A549 (cell line): ENCODE data around the gene MED26. TPM values are rescaled to one million over a fixed set of nuclear protein-coding genes. Genes with fewer than 3 reads are reported as not detected.

ENCODE experiments used
- ATAC-seq, 2 experiments: fragments of 200-7000 bp in 1 of 2; fragments of >200 bp in 1 of 2; cut with Nextera tagmentation in 1 of 2; cut with Tn5 transposase in 1 of 2; 3 replicates each; pipeline versions ENCODE4 v1.8.0 to v1.9.1; 2018 to 2020; ENCODE audit warnings: mild to moderate bottlenecking in 1 of 2, moderate library complexity in 1 of 2
- CTCF ChIA-PET: fragments of 300-600 bp; sonication (Branson Sonifier 250); formaldehyde crosslinking; extraction: SDS; loops from one replicate; lab custom pipeline; 2021; ENCODE audit warnings: antibody characterized with exemption, inconsistent platforms; lab: Yijun Ruan, JAX
- POLR2A ChIA-PET: fragments of 350-600 bp; formaldehyde crosslinking; extraction: SDS; loops from one replicate; lab custom pipeline; 2021; ENCODE audit warnings: antibody characterized with exemption, inconsistent platforms; lab: Yijun Ruan, JAX
- DNase-seq, 2 experiments: peaks; one replicate each; pipeline versions ENCODE4 v3.0.0 to v3.0.0-alpha.2; 2011 to 2016; ENCODE audit warnings: low read depth in 1 of 2, low spot score in 1 of 2
- FAIRE-seq: peaks from 2 replicates; lab custom pipeline; 2011; peaks lifted over from hg19 to GRCh38; lab: Jason Lieb, UNC
- H3K27ac ChIP-seq, 2 experiments: fragments of >200 bp; sonication (Bioruptor Twin); formaldehyde crosslinking; 3 replicates each; pipeline ENCODE4 v1.5.1; 2016 to 2017
- H3K4me1 ChIP-seq: fragments of >200 bp; sonication (Bioruptor Twin); formaldehyde crosslinking; 3 replicates; pipeline ENCODE4 v1.6.1; 2016
- H3K4me2 ChIP-seq: fragments of >200 bp; sonication (Bioruptor Twin); formaldehyde crosslinking; 3 replicates; pipeline ENCODE4 v1.6.1; 2016
- H3K4me3 ChIP-seq: fragments of >200 bp; sonication (Bioruptor Twin); formaldehyde crosslinking; 3 replicates; pipeline ENCODE4 v1.5.1; 2016
- H3K9me3 ChIP-seq: fragments of >200 bp; sonication (Bioruptor Twin); formaldehyde crosslinking; 3 replicates; pipeline ENCODE4 v1.6.1; 2016
- ATOH8 ChIP-seq: fragments of 250-450 bp; sonication (Bioruptor Pico); IDR thresholded peaks from 2 replicates; pipeline ENCODE4 v1.5.0; 2020; ENCODE audit warnings: low read depth, mild to moderate bottlenecking, moderate library complexity
- BCL3 ChIP-seq: fragments of >200 bp; sonication (Bioruptor Twin); formaldehyde crosslinking; IDR thresholded peaks from 3 replicates; pipeline ENCODE4 v1.6.1; 2016
- CBX2 ChIP-seq: fragments of 200-600 bp; sonication (generic); IDR thresholded peaks from 2 replicates; pipeline ENCODE4 v1.6.1; 2016; ENCODE audit warnings: low read depth, mild to moderate bottlenecking, borderline replicate concordance
- CEBPB ChIP-seq, 2 experiments: fragments of >200 bp in 1 of 2; sonication (Bioruptor Twin) in 1 of 2; formaldehyde crosslinking in 1 of 2; IDR thresholded peaks; 2 replicates each; pipeline ENCODE4 v1.6.1; 2012 to 2016
- CHD4 ChIP-seq: fragments of 200-600 bp; sonication (generic); IDR thresholded peaks from 2 replicates; pipeline ENCODE4 v1.6.1; 2016; ENCODE audit warnings: antibody characterized with exemption, mild to moderate bottlenecking, borderline replicate concordance
- CTCF ChIP-seq: fragments of >200 bp; sonication (Bioruptor Twin); formaldehyde crosslinking; IDR thresholded peaks from 3 replicates; pipeline ENCODE4 v1.5.1; 2016
- E2F6 ChIP-seq: IDR thresholded peaks from 2 replicates; pipeline ENCODE4 v1.6.1; 2012; ENCODE audit warnings: low read depth, borderline replicate concordance
- ELK1 ChIP-seq: fragments of 150-350 bp; IDR thresholded peaks from 2 replicates; pipeline ENCODE4 v1.6.1; 2014; ENCODE audit warnings: low read depth, mild to moderate bottlenecking, low read length
- EP300 ChIP-seq, 2 experiments: fragments of >200 bp; sonication (Bioruptor Twin); formaldehyde crosslinking; IDR thresholded peaks; 2 replicates in 1 of 2; 3 replicates in 1 of 2; pipeline ENCODE4 v1.6.1; 2016 to 2017
- FOSL2 ChIP-seq, 2 experiments: fragments of 450-650 bp in 1 of 2; fragments of >200 bp in 1 of 2; sonication (Bioruptor Twin) in 1 of 2; formaldehyde crosslinking; IDR thresholded peaks; 2 replicates each; pipeline versions ENCODE4 v1.5.0 to v1.6.1; 2016 to 2020; ENCODE audit warnings: mild to moderate bottlenecking in 1 of 2, moderate library complexity in 1 of 2
- FOXS1 ChIP-seq: fragments of 250-450 bp; sonication (Bioruptor Pico); IDR thresholded peaks from 2 replicates; pipeline ENCODE4 v1.5.0; 2020; ENCODE audit warnings: mild to moderate bottlenecking, moderate library complexity
- HES2 ChIP-seq: fragments of >200 bp; sonication (Bioruptor Twin); formaldehyde crosslinking; IDR thresholded peaks from 2 replicates; pipeline ENCODE4 v1.6.1; 2016
- HEYL ChIP-seq: fragments of 250-450 bp; sonication (Bioruptor Pico); IDR thresholded peaks from 2 replicates; pipeline ENCODE4 v1.8.0; 2021; ENCODE audit warnings: mild to moderate bottlenecking, moderate library complexity
- JUN ChIP-seq, 2 experiments: fragments of >200 bp; sonication (Bioruptor Twin); formaldehyde crosslinking; IDR thresholded peaks; 2 replicates in 1 of 2; 3 replicates in 1 of 2; pipeline ENCODE4 v1.6.1; 2016 to 2017
- MAZ ChIP-seq: fragments of 150-350 bp; IDR thresholded peaks from 2 replicates; pipeline ENCODE4 v1.6.1; 2014; ENCODE audit warnings: antibody characterized with exemption, low read depth, low read length, borderline replicate concordance
- NR3C1 ChIP-seq: fragments of >200 bp; sonication (Bioruptor Twin); formaldehyde crosslinking; IDR thresholded peaks from 3 replicates; pipeline ENCODE4 v1.6.1; 2017
- PHF8 ChIP-seq: fragments of 200-600 bp; sonication (generic); IDR thresholded peaks from 2 replicates; pipeline ENCODE4 v1.6.1; 2016; ENCODE audit warnings: low read depth, mild to moderate bottlenecking, antibody characterized with exemption, moderate library complexity, borderline replicate concordance
- POLR2A ChIP-seq: IDR thresholded peaks from 2 replicates; pipeline ENCODE4 v1.6.1; 2012; ENCODE audit warnings: mild to moderate bottlenecking, low read length
- RAD21 ChIP-seq, 2 experiments: fragments of >200 bp in 1 of 2; sonication (Bioruptor Twin) in 1 of 2; formaldehyde crosslinking in 1 of 2; IDR thresholded peaks in 1 of 2; conservative IDR thresholded peaks in 1 of 2; 2 replicates in 1 of 2; 3 replicates in 1 of 2; pipeline ENCODE4 v1.6.1; 2012 to 2018; ENCODE audit warnings: inconsistent platforms in 1 of 2
- RARB ChIP-seq: fragments of 250-450 bp; sonication (Bioruptor Pico); IDR thresholded peaks from 2 replicates; pipeline ENCODE4 v1.8.0; 2021; ENCODE audit warnings: mild to moderate bottlenecking, moderate library complexity
- REST ChIP-seq: fragments of 200-600 bp; sonication (generic); IDR thresholded peaks from 2 replicates; pipeline ENCODE4 v1.6.1; 2016; ENCODE audit warnings: antibody characterized with exemption, mild to moderate bottlenecking, moderate library complexity
- RFX5 ChIP-seq: fragments of 450-650 bp; IDR thresholded peaks from 2 replicates; pipeline ENCODE4 v1.7.1; 2014; ENCODE audit warnings: antibody characterized with exemption, mild to moderate bottlenecking, moderate library complexity
- RNF2 ChIP-seq: fragments of 200-600 bp; sonication (generic); IDR thresholded peaks from 2 replicates; pipeline ENCODE4 v1.6.1; 2016; ENCODE audit warnings: low read depth, mild to moderate bottlenecking, antibody characterized with exemption, moderate library complexity, borderline replicate concordance
- SMC3 ChIP-seq: fragments of >200 bp; sonication (Bioruptor Twin); formaldehyde crosslinking; IDR thresholded peaks from 3 replicates; pipeline ENCODE4 v1.6.1; 2018; ENCODE audit warnings: inconsistent platforms
- USF2 ChIP-seq: fragments of 450-650 bp; IDR thresholded peaks from 2 replicates; pipeline ENCODE4 v1.6.1; 2014; ENCODE audit warnings: antibody characterized with exemption
- ZNF302 ChIP-seq: fragments of 250-450 bp; sonication (Bioruptor Pico); IDR thresholded peaks from 2 replicates; pipeline ENCODE4 v1.9.0; 2021; ENCODE audit warnings: inconsistent platforms, mild to moderate bottlenecking, moderate library complexity
- WGBS: methylation state at CpG from one replicate; pipeline ENCODE4 v1.1.6; 2017; ENCODE audit errors: missing lambda C conversion rate; 5-methylcytosine and 5-hydroxymethylcytosine counted together
- polyA plus RNA-seq, 4 experiments: library from polyadenylated mRNA; depleted of rRNA in 3 of 4; stranded (reverse); fragments of >200 nt; fragmentation: RNase III in 1 of 4; extraction: RNeasy Plus Mini Kit Qiagen cat#74134 plus additional on column Dnase treatment in 1 of 4; gene quantifications; 2 replicates in 3 of 4; 3 replicates in 1 of 4; pipeline ENCODE4 v1.2.3, GENCODE V29; 2011 to 2017

The MED26 gene
- polyA plus RNA-seq, 2 of the 4 experiments (the other 2 are of a cell fraction) = 2.4 to 3.6 TPM

- ATAC-seq (no peak), FAIRE-seq (no peak)
- no peaks in the 10 kb centered on the region for H3K9me3 ChIP-seq
- CTCF ChIA-PET = no interaction called here
- TF ChIP-seq HEYL (CRISPR knock-in tag) = no peak
- TF ChIP-seq SMC3 = no peak
- TF ChIP-seq POLR2A = no peak
- no peak for TF ChIP-seq CHD4
- TF ChIP-seq NR3C1 = no peak
- no peak for TF ChIP-seq FOSL2 (IDR thresholded peaks at IDR 0.05)
- TF ChIP-seq FOSL2 (CRISPR knock-in tag; IDR thresholded peaks at IDR 0.05) = no peak
- TF ChIP-seq MAZ = no peak
- no peak for TF ChIP-seq RFX5
- no peak for TF ChIP-seq PHF8
- TF ChIP-seq, all 56 proteins: peak for 0
- no peak for DNase-seq
- no peak overlapping the region for H3K4me2 ChIP-seq
- 100% methylated on average over 6 of the region's 6 CpGs for WGBS
- POLR2A ChIA-PET = no interaction called here
- H3K27ac ChIP-seq = no peak overlapping the region
- H3K4me1 ChIP-seq = no peaks in the 10 kb centered on the region; the same call in 1 of the 3 replicates
- H3K4me3 ChIP-seq = no peak overlapping the region
These were observed 23.4 kb downstream of the MED26 start for GRCh38 chr19:16604615-16605014.

GRCh38 chr19:16603090-16603489, 24.9 kb downstream of the MED26 start:
- WGBS = 96% methylated on average over 3 of the region's 3 CpGs
- POLR2A ChIA-PET = no interaction called here
- no peaks in the 10 kb centered on the region; the same call in 2 of the 3 replicates for H3K4me1 ChIP-seq
- ATAC-seq (no peak), FAIRE-seq (no peak)
- H3K9me3 ChIP-seq = no peaks in the 10 kb centered on the region
- TF ChIP-seq CTCF (no peak), RNF2 (no peak), FOXS1 (CRISPR knock-in tag) (no peak), RAD21 (conservative IDR thresholded peaks at IDR 0.05 in 1 of 2, IDR thresholded peaks at IDR 0.05 in 1 of 2) (no peak), RARB (CRISPR knock-in tag) (no peak), ATOH8 (CRISPR knock-in tag) (no peak), REST (no peak), USF2 (no peak), PHF8 (no peak), HES2 (no peak), SMC3 (no peak), CBX2 (no peak), JUN (IDR thresholded peaks at IDR 0.05) (no peak), E2F6 (no peak), ELK1 (no peak), EP300 (IDR thresholded peaks at IDR 0.05) (no peak), CEBPB (IDR thresholded peaks at IDR 0.05) (no peak), BCL3 (no peak), ZNF302 (no peak), RFX5 (no peak)
- TF ChIP-seq, all 56 proteins: peak for 0
- Histone ChIP-seq H3K4me2 (no peak overlapping the region), H3K4me3 (no peak overlapping the region), H3K27ac (no peak overlapping the region)
- DNase-seq = no peak
- CTCF ChIA-PET = no interaction called here
